ENCODE measurements around the gene TECPR1.

GRCh38 chr7:98210513-98211220 is 41.4 kb downstream of the TECPR1 start:
- TF ChIP-seq POLR2A (IDR thresholded peaks at IDR 0.05) (no peak), CTCF (IDR thresholded peaks at IDR 0.05 in 4 of 5, conservative IDR thresholded peaks at IDR 0.05 in 1 of 5) (no peak)
